IMR-90 (cell line): ENCODE results near the gene SERPINE2. TPM values are rescaled to one million over a fixed set of nuclear protein-coding genes. Genes with fewer than 3 reads are reported as not detected.

ENCODE experiments used
- MAFK ChIP-seq: IDR thresholded peaks from 2 replicates; pipeline ENCODE4 v1.6.1; 2012; ENCODE audit warnings: low read depth, low read length, improper control_type of control experiment
- NFE2L2 ChIP-seq: fragments of 150-350 bp; IDR thresholded peaks from 2 replicates; pipeline ENCODE4 v1.6.1; 2016; ENCODE audit warnings: low read depth, mild to moderate bottlenecking, low read length
- RCOR1 ChIP-seq: IDR thresholded peaks from 2 replicates; pipeline ENCODE4 v1.6.1; 2012; ENCODE audit warnings: mild to moderate bottlenecking, low read length, improper control_type of control experiment; ENCODE audit not compliant: insufficient replicate concordance
- polyA plus RNA-seq, 3 experiments: library from polyadenylated mRNA; depleted of rRNA; stranded (reverse); fragments of >200 nt; gene quantifications; 2 replicates each; pipeline ENCODE4 v1.2.3, GENCODE V29; 2012; ENCODE audit warnings: low replicate concordance in 1 of 3
- total RNA-seq: library from RNA; depleted of rRNA; stranded (reverse); fragments of >200 nt; gene quantifications from 2 replicates; pipeline ENCODE4 v1.2.3, GENCODE V29; 2012
- TF ChIP-seq, protein P1 (sequence below): fragments of 150-350 bp; IDR thresholded peaks from 2 replicates; pipeline ENCODE4 v1.6.1; 2017; ENCODE audit warnings: mild to moderate bottlenecking, antibody characterized with exemption, low read length, low read depth

Gene SERPINE2
- total and polyA plus RNA-seq, 2 of the 4 experiments (the other 2 are of a cell fraction) = 24.0 to 62.7 TPM

DNA sequence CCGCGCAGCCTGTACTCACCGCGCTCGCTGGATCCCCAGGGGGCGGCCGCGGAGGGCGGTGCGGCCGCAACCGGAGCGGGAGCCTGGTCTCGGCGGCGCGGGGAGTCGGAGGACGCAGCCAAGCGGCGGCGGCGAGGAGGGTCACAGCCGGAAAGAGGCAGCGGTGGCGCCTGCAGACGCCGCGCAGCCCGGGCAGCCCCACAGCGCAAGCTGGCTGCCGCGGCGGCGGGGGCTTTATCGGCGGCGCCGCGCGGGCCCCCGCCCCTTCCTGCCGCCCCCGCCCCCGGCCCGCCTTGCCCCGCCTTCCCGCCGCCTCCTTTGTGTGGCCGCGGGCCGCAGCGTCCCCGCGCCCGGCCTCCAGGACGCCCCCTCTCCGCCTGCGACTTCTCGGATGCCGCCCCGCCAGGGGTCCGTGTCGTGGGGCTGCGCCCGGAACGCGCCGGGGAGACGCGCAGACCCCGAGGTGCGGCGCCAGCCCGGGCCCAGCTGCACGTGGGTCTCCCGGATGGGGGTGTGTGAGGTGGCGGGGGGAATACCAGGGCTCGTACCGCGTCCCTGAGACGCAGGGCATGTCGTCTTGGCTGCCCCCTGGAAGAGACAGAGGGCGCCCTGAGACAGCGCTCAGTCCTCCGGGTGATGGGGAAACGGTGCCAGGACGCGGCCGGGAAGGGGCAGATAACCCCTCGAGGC lies at the start of gene SERPINE2 (continued):
- no peak for TF ChIP-seq NFE2L2
- TF ChIP-seq RCOR1 = no peak
- TF ChIP-seq, protein P1, sequence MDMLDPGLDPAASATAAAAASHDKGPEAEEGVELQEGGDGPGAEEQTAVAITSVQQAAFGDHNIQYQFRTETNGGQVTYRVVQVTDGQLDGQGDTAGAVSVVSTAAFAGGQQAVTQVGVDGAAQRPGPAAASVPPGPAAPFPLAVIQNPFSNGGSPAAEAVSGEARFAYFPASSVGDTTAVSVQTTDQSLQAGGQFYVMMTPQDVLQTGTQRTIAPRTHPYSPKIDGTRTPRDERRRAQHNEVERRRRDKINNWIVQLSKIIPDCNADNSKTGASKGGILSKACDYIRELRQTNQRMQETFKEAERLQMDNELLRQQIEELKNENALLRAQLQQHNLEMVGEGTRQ = no peak
- no peak for TF ChIP-seq MAFK
